ENCODE results near the gene SLIT2. TPM values are rescaled to one million over a fixed set of nuclear protein-coding genes. Genes with fewer than 3 reads are reported as not detected.

Gene SLIT2
- total RNA-seq, 1 experiment from 2014 or later: 10.2 TPM

DNA sequence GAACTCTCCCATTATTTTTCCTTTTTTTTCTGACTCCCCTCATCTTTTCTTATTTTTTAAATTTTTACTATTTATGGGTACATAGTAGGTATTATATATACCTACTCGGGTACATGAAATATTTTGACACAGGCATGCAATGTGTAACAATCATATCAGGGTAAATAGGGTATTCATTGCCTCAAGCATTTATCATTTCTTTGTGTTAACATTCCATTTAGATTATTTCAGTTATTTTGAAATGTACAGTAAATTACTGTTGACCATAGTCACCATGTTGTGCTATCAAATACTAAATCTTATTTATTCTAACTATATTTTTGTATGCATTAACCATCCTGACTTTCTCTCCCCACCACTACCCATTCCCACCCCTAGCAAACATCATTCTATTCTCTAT is 33.8 kb upstream of the SLIT2 start:
- DNase-seq (ENCODE audit: unreplicated experiment): no peak
- ChIA-PET CTCF (no interaction called here), POLR2A (no interaction called here)
- intact Hi-C loops (cut with micrococcal nuclease): no loop called here
- H3K4me1 Mint-ChIP-seq (ENCODE audit: insufficient read depth, unreplicated experiment): no peaks in the 10 kb centered on the region
- peak overlapping the region; percentile 37 for H3K27ac Mint-ChIP-seq (ENCODE audit: low read depth, unreplicated experiment)
- TF ChIP-seq, protein P1, sequence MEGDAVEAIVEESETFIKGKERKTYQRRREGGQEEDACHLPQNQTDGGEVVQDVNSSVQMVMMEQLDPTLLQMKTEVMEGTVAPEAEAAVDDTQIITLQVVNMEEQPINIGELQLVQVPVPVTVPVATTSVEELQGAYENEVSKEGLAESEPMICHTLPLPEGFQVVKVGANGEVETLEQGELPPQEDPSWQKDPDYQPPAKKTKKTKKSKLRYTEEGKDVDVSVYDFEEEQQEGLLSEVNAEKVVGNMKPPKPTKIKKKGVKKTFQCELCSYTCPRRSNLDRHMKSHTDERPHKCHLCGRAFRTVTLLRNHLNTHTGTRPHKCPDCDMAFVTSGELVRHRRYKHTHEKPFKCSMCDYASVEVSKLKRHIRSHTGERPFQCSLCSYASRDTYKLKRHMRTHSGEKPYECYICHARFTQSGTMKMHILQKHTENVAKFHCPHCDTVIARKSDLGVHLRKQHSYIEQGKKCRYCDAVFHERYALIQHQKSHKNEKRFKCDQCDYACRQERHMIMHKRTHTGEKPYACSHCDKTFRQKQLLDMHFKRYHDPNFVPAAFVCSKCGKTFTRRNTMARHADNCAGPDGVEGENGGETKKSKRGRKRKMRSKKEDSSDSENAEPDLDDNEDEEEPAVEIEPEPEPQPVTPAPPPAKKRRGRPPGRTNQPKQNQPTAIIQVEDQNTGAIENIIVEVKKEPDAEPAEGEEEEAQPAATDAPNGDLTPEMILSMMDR (IDR thresholded peaks at IDR 0.05; ENCODE audit: unreplicated experiment): no peak
- H3K36me3 Mint-ChIP-seq (ENCODE audit: insufficient read depth, unreplicated experiment): no peaks in the 10 kb centered on the region
- no TSS peak for BruUV-seq (replicated peaks)
- no peaks in the 10 kb centered on the region for H3K27me3 Mint-ChIP-seq (ENCODE audit: insufficient read depth, unreplicated experiment)
- no peaks in the 10 kb centered on the region for H3K9me3 Mint-ChIP-seq (ENCODE audit: unreplicated experiment)
- H3K4me3 Mint-ChIP-seq (ENCODE audit: unreplicated experiment): no peak overlapping the region

DNA sequence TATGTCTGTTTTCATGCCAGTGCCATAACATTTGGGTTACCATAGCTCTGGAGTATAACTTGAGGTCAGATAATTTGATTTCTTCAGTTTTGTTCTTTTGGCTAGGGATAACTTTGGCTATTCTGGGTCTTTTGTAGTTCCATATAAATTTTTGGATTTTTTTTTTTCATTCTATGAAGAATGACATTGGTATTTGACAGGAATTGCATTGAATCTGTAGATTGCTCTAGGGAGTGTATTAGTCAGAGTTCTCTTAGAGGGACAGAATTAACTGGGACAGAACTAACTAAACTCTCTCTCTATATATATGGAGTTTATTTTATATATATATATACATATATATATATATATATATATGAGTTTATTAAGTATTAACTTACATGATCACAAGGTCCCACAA is 32.2 kb upstream of the SLIT2 start:
- intact Hi-C loops (cut with micrococcal nuclease): no loop called here
- Mint-ChIP-seq H3K9me3 (ENCODE audit: unreplicated experiment) (peaks cover 15% of the 10 kb centered on the region), H3K27ac (ENCODE audit: low read depth, unreplicated experiment) (no peak overlapping the region), H3K4me3 (ENCODE audit: unreplicated experiment) (no peak overlapping the region), H3K27me3 (ENCODE audit: insufficient read depth, unreplicated experiment) (no peaks in the 10 kb centered on the region), H3K4me1 (ENCODE audit: insufficient read depth, unreplicated experiment) (no peaks in the 10 kb centered on the region), H3K36me3 (ENCODE audit: insufficient read depth, unreplicated experiment) (no peaks in the 10 kb centered on the region)
- CTCF ChIA-PET: no interaction called here
- DNase-seq (ENCODE audit: unreplicated experiment): no peak
- BruUV-seq (replicated peaks): no TSS peak
- POLR2A ChIA-PET: no interaction called here
- TF ChIP-seq, protein P1 (IDR thresholded peaks at IDR 0.05; ENCODE audit: unreplicated experiment): no peak

DNA sequence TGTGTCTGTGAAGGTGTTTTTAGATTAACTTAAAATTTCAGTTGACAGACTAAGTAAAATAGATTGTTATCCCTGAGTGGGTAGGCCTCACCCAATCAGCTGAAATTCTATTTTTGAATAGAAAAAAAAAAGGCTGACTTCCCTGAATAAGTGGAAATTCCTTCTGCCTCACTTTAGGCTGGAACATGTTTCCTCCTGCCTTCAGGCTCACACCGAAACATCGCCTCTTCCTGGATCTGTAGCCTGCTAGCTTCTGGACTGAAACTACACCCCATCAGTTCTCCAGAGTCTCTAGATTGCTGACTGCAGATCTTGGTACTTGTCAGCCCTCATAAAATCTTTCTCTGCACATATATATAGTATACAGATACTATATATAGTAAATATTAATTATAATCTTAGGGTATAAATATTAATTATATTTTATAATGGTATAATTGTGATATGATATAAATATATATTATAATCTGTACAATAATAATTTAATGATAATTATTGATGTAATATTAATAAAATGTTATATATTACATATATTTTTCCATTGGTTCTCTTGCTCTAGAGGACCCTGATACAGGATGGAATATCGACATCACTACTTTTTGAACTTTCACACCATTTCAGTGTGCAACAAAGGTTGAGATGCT is 13.7 kb upstream of the SLIT2 start:
- Mint-ChIP-seq H3K27me3 (ENCODE audit: insufficient read depth, unreplicated experiment) (no peaks in the 10 kb centered on the region), H3K4me1 (ENCODE audit: insufficient read depth, unreplicated experiment) (no peaks in the 10 kb centered on the region), H3K4me3 (ENCODE audit: unreplicated experiment) (no peak overlapping the region), H3K9me3 (ENCODE audit: unreplicated experiment) (peaks cover 4% of the 10 kb centered on the region), H3K27ac (ENCODE audit: low read depth, unreplicated experiment) (no peak overlapping the region), H3K36me3 (ENCODE audit: insufficient read depth, unreplicated experiment) (no peaks in the 10 kb centered on the region)
- TF ChIP-seq, protein P1 (IDR thresholded peaks at IDR 0.05; ENCODE audit: unreplicated experiment): no peak
- no TSS peak for BruUV-seq (replicated peaks)
- intact Hi-C loops (cut with micrococcal nuclease): no loop called here
- CTCF ChIA-PET: interaction anchor here (0.5 to 0.7 kb wide), 2 partner anchors 66 to 768 kb away, joined by 3 read pairs; no protein-coding TSS in a partner anchor
- POLR2A ChIA-PET: no interaction called here
- no peak for DNase-seq (ENCODE audit: unreplicated experiment)

DNA sequence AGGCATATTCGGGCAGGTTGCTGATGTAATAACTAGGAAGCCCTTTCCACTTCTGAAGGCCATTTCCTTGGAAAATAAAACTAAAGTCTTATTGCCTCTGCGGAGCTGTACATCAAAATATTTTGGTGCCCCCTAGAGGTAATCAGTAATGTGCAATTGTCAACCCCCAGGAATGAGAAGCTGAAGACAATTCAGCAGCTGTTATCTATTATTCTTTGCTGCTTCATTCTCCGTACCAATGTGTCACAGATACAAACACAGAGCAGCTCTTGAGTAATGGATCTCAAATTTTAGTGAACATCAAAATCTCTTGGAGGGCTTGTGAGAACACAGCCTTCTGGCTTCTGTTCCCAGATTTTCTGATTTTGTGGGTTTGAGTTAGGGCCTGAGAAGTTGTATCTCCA is 3.5 kb upstream of the SLIT2 start:
- intact Hi-C loops (cut with micrococcal nuclease): loop anchor here (1.0 to 2.0 kb wide), 5 partner anchors 397 to 1559 kb away; no protein-coding TSS in a partner anchor
- Mint-ChIP-seq H3K36me3 (ENCODE audit: insufficient read depth, unreplicated experiment) (no peaks in the 10 kb centered on the region), H3K27me3 (ENCODE audit: insufficient read depth, unreplicated experiment) (no peaks in the 10 kb centered on the region), H3K4me1 (ENCODE audit: insufficient read depth, unreplicated experiment) (peaks cover 15% of the 10 kb centered on the region), H3K4me3 (ENCODE audit: unreplicated experiment) (no peak overlapping the region), H3K9me3 (ENCODE audit: unreplicated experiment) (peaks cover 5% of the 10 kb centered on the region), H3K27ac (ENCODE audit: low read depth, unreplicated experiment) (no peak overlapping the region)
- TF ChIP-seq, protein P1 (IDR thresholded peaks at IDR 0.05; ENCODE audit: unreplicated experiment): peak; percentile 57
- CTCF ChIA-PET: interaction anchor here (0.6 to 4.3 kb wide), 82 partner anchors 8 to 1569 kb away, joined by 3 to 50 read pairs (median 3); no protein-coding TSS in a partner anchor
- BruUV-seq (replicated peaks): no TSS peak
- POLR2A ChIA-PET: interaction anchor here (0.6 to 1.7 kb wide), 4 partner anchors 168 to 1021 kb away, joined by 3 to 7 read pairs (median 3); no protein-coding TSS in a partner anchor
- DNase-seq (ENCODE audit: unreplicated experiment): peak; percentile 73

Measured in MCF 10A (cell line).